HFFc6 (cell line): ENCODE results near the gene S1PR3. TPM values are rescaled to one million over a fixed set of nuclear protein-coding genes. Genes with fewer than 3 reads are reported as not detected.

Experiments used
- DNase-seq: peaks from one replicate; pipeline ENCODE4 v3.0.0-alpha.2; 2018
- H3K27ac Mint-ChIP-seq: 2 replicates; pipeline ENCODE4 v1.8.0; 2020; ENCODE audit warnings: mild to moderate bottlenecking, mixed read lengths
- H3K27me3 Mint-ChIP-seq: 2 replicates; pipeline ENCODE4 v1.8.0; 2021; ENCODE audit warnings: mild to moderate bottlenecking, moderate library complexity, mixed read lengths; ENCODE audit not compliant: insufficient read depth
- H3K36me3 Mint-ChIP-seq: 2 replicates; pipeline ENCODE4 v1.8.0; 2021; ENCODE audit warnings: low read depth, mixed read lengths
- H3K4me1 Mint-ChIP-seq: 2 replicates; pipeline ENCODE4 v1.8.0; 2020; ENCODE audit warnings: low read depth, mixed read lengths
- H3K4me3 Mint-ChIP-seq: 2 replicates; pipeline ENCODE4 v1.8.0; 2020; ENCODE audit warnings: mild to moderate bottlenecking, moderate library complexity, mixed read lengths
- H3K9me3 Mint-ChIP-seq: 2 replicates; pipeline ENCODE4 v1.8.0; 2020; ENCODE audit warnings: mild to moderate bottlenecking, mixed read lengths
- total RNA-seq, 6 experiments: library from RNA; stranded (reverse); fragmentation: NEBNext Ultra II Directional; extraction: Animal tissue kit (Norgen Biotek cat#: 25700); gene quantifications; 2 replicates in 1 of 6; 3 replicates in 5 of 6; pipeline ENCODE4 v1.2.3, GENCODE V29; 2021
- TF ChIP-seq, protein P1 (sequence below): fragments of 200-600 bp; sonication (generic); IDR thresholded peaks from 2 replicates; pipeline ENCODE4 v1.5.0; 2021; ENCODE audit warnings: antibody characterized with exemption, mild to moderate bottlenecking

S1PR3 gene
- total RNA-seq, 6 experiments from 2014 or later = 15.1 to 27.7 (median 23.9) TPM

DNA sequence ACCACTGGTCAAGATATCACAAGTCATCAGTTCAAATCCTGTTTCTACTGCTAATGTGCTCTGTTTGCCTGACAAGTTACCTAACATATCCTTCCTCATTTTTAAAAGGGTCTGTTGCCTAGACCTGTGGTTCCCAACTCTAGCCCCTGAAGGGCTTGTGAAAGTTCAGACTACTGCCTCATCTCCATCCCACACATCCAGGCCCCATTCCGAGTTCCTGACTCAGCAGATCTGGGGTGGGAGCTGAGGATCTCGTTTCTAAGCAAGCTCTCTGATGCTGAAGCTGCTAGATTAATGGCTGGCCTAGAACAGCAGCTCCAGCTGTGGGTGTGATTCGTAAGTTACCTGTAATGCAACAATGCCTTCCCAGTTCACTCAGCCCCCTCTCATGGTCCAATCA is 32.5 kb downstream of the S1PR3 start:
- Mint-ChIP-seq H3K4me1 (peaks cover 41% of the 10 kb centered on the region), H3K27ac (no peak overlapping the region)
- no peak for DNase-seq

DNA sequence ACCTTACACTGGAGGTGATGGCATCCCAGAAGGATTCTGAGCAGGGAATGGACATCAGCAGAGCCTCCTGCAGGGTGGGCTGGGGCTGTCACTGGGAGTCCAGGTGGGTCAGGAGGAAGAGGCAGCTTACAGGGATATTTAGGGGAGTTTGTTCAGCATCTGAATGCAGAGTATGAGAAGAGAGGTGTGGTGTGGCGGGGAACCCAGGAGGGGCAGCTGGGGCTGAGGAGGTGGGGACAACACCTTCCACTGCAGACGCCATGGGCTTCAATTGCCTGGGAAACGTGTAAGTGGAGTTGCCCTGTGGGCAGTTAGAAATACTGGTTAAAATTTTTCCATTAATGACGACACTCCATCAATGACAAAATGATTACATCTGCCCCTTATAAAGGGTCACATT is 33.5 kb downstream of the S1PR3 start:
- Mint-ChIP-seq H3K9me3 (peaks cover 8% of the 10 kb centered on the region), H3K4me1 (peaks cover 41% of the 10 kb centered on the region), H3K27ac (no peak overlapping the region), H3K36me3 (peaks cover 6% of the 10 kb centered on the region; the same call in 1 of the 2 replicates), H3K27me3 (no peaks in the 10 kb centered on the region; the same call in none of the 2 replicates), H3K4me3 (no peak overlapping the region)
- DNase-seq = no peak
- TF ChIP-seq, protein P1, sequence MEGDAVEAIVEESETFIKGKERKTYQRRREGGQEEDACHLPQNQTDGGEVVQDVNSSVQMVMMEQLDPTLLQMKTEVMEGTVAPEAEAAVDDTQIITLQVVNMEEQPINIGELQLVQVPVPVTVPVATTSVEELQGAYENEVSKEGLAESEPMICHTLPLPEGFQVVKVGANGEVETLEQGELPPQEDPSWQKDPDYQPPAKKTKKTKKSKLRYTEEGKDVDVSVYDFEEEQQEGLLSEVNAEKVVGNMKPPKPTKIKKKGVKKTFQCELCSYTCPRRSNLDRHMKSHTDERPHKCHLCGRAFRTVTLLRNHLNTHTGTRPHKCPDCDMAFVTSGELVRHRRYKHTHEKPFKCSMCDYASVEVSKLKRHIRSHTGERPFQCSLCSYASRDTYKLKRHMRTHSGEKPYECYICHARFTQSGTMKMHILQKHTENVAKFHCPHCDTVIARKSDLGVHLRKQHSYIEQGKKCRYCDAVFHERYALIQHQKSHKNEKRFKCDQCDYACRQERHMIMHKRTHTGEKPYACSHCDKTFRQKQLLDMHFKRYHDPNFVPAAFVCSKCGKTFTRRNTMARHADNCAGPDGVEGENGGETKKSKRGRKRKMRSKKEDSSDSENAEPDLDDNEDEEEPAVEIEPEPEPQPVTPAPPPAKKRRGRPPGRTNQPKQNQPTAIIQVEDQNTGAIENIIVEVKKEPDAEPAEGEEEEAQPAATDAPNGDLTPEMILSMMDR = no peak

More for the DNA sequence above, 32.5 kb downstream of the S1PR3 start:
- TF ChIP-seq, protein P1 = no peak
- H3K4me3 Mint-ChIP-seq = no peak overlapping the region
- no peaks in the 10 kb centered on the region for H3K9me3 Mint-ChIP-seq
- H3K36me3 Mint-ChIP-seq = no peaks in the 10 kb centered on the region
- no peaks in the 10 kb centered on the region; the same call in none of the 2 replicates for H3K27me3 Mint-ChIP-seq

DNA sequence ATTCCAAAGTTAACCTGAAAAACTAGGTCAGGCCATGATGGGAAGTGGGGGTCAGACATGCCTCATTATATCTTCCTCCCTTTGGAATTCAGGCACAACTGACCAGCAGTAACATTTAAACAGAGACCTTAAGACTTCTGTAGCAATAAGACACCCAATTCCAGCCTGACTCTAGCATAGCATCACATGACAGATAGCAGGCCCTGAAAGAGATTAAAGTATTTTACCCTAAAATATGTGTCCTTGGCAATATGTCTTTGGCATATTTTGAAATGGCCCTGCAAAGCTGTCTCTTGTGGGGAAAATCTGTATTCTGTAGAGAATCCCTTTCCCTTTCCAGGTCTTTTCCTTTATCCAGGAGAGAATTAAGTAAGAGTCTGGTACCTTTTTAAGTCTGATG is 34.3 kb downstream of the S1PR3 start:
- peaks cover 16% of the 10 kb centered on the region for H3K9me3 Mint-ChIP-seq
- TF ChIP-seq, protein P1 = no peak
- H3K4me1 Mint-ChIP-seq = peaks cover 38% of the 10 kb centered on the region
- H3K27me3 Mint-ChIP-seq = no peaks in the 10 kb centered on the region; the same call in none of the 2 replicates
- no peak overlapping the region for H3K4me3 Mint-ChIP-seq
- DNase-seq = no peak
- no peak overlapping the region for H3K27ac Mint-ChIP-seq
- peaks cover 11% of the 10 kb centered on the region; the same call in 1 of the 2 replicates for H3K36me3 Mint-ChIP-seq

DNA sequence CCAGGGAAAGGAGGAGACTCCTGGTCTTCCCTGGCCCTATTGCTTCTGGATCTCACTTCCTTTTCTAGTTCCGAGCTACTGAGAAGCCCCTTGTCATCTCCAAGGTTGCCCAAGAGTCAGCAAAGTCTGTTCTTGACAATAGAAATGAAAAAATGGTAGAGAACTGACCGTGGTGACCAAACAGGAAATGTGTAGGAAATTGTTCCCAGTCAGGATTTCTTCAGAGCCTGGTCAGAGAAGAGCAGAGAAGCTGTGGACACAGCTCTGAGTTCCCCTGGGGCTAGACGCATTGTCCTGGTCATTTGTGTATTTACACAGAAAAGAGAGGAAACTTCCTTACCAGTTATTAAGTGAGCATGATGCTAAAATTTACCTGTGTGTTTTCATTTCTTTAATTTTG is 35.6 kb downstream of the S1PR3 start:
- Mint-ChIP-seq H3K4me3 (no peak overlapping the region), H3K4me1 (peaks cover 26% of the 10 kb centered on the region), H3K9me3 (peaks cover 16% of the 10 kb centered on the region), H3K27me3 (no peaks in the 10 kb centered on the region; the same call in none of the 2 replicates), H3K36me3 (peaks cover 11% of the 10 kb centered on the region; the same call in 1 of the 2 replicates), H3K27ac (no peak overlapping the region)
- TF ChIP-seq, protein P1 = no peak
- no peak for DNase-seq

GRCh38 chr9:89029788-89030187 is 38.5 kb downstream of the S1PR3 start:
- Mint-ChIP-seq H3K27me3 (peaks cover 5% of the 10 kb centered on the region), H3K4me3 (no peak overlapping the region), H3K9me3 (peaks cover 16% of the 10 kb centered on the region), H3K27ac (no peak overlapping the region), H3K4me1 (peaks cover 13% of the 10 kb centered on the region), H3K36me3 (peaks cover 11% of the 10 kb centered on the region; the same call in 1 of the 2 replicates)
- no peak for DNase-seq
- TF ChIP-seq, protein P1 = no peak
